Thoracic aorta (tissue), 2 donors: Measurements from ENCODE around the gene FCN3. TPM values are rescaled to one million over a fixed set of nuclear protein-coding genes. Genes with fewer than 3 reads are reported as not detected.

Experiments
- ATAC-seq: fragments of 150-250 bp; one replicate; pipeline ENCODE4 v1.8.0; 2017; ENCODE audit warnings: low read depth; ENCODE audit not compliant: insufficient number of reproducible peaks, low FRiP score
- DNase-seq: peaks from one replicate; pipeline ENCODE4 v3.0.0-alpha.2; 2020; ENCODE audit warnings: low spot score
- H3K27ac ChIP-seq, 2 donors: fragments of 200-600 bp; sonication (generic); 1 replicate in 1 of 2; 2 replicates in 1 of 2; pipeline ENCODE4 v1.5.1; 2016; ENCODE audit warnings: mild to moderate bottlenecking in 2 of 2, moderate library complexity in 2 of 2
- H3K27me3 ChIP-seq: fragments of 200-600 bp; sonication (generic); replicated peaks from 2 replicates; pipeline ENCODE4 v1.6.0; 2016; ENCODE audit warnings: mild to moderate bottlenecking; ENCODE audit not compliant: insufficient read depth
- H3K36me3 ChIP-seq: fragments of 200-600 bp; sonication (generic); one replicate; pipeline ENCODE4 v1.5.1; 2016
- H3K4me1 ChIP-seq, 2 donors: fragments of 200-600 bp; sonication (generic); 1 replicate in 1 of 2; 2 replicates in 1 of 2; pipeline versions ENCODE4 v1.5.1 to v1.6.0; 2016; ENCODE audit warnings: low read depth in 2 of 2, mild to moderate bottlenecking in 1 of 2; ENCODE audit not compliant: control insufficient read depth in 1 of 2
- H3K4me3 ChIP-seq: fragments of 200-600 bp; sonication (generic); 2 replicates; pipeline ENCODE4 v1.5.1; 2016; ENCODE audit warnings: mild to moderate bottlenecking
- H3K9me3 ChIP-seq: fragments of 200-600 bp; sonication (generic); 2 replicates; pipeline ENCODE4 v1.5.1; 2016
- CTCF ChIP-seq: fragments of 200-600 bp; sonication (generic); IDR thresholded peaks from one replicate; pipeline ENCODE4 v1.5.1; 2019; ENCODE audit warnings: antibody characterized with exemption
- total RNA-seq, 2 donors: library from RNA; depleted of rRNA; stranded (reverse); fragments of >200 nt; gene quantifications; one replicate each; pipeline versions ENCODE4 v1.1.0 to v1.2.3, GENCODE V29; 2016

FCN3 gene
- total RNA-seq, 2 donors from 2014 or later, result 3.5 to 4.5 TPM

- H3K4me1 ChIP-seq, result peaks cover 17 to 22% of the 10 kb centered on the region in 2 donors
Observed at GRCh38 chr1:27414091-27414490, 39.5 kb upstream of the FCN3 start.

GRCh38 chr1:27413004-27413403, 38.4 kb upstream of the FCN3 start:
- ATAC-seq, result no peak
- no peak overlapping the region for H3K27ac ChIP-seq
- peaks cover 81% of the 10 kb centered on the region for H3K36me3 ChIP-seq

More at GRCh38 chr1:27414091-27414490, 39.5 kb upstream of the FCN3 start:
- no peak for DNase-seq
- peaks cover 75% of the 10 kb centered on the region for H3K36me3 ChIP-seq
- no peaks in the 10 kb centered on the region for H3K9me3 ChIP-seq
- TF ChIP-seq CTCF, result no peak
- ATAC-seq, result no peak
- H3K4me3 ChIP-seq, result no peak overlapping the region
- H3K27ac ChIP-seq, result no peak overlapping the region
- H3K27me3 ChIP-seq, result no peaks in the 10 kb centered on the region

GRCh38 chr1:27412502-27412901, 37.9 kb upstream of the FCN3 start:
- no peak for ATAC-seq
- no peak for TF ChIP-seq CTCF
- peaks cover 81% of the 10 kb centered on the region for H3K36me3 ChIP-seq
- no peaks in the 10 kb centered on the region for H3K9me3 ChIP-seq
- no peak for DNase-seq
- H3K4me1 ChIP-seq, result peaks cover 3 to 6% of the 10 kb centered on the region in 2 donors
- H3K4me3 ChIP-seq, result no peak overlapping the region
- no peaks in the 10 kb centered on the region for H3K27me3 ChIP-seq
- H3K27ac ChIP-seq, result no peak overlapping the region

More at GRCh38 chr1:27413004-27413403, 38.4 kb upstream of the FCN3 start:
- no peaks in the 10 kb centered on the region for H3K27me3 ChIP-seq
- no peaks in the 10 kb centered on the region for H3K9me3 ChIP-seq
- TF ChIP-seq CTCF, result no peak
- no peak overlapping the region for H3K4me3 ChIP-seq
- H3K4me1 ChIP-seq, result peaks cover 6 to 11% of the 10 kb centered on the region in 2 donors
- DNase-seq, result no peak

- H3K36me3 ChIP-seq, result peaks cover 85% of the 10 kb centered on the region
- no peaks in the 10 kb centered on the region for H3K27me3 ChIP-seq
- H3K9me3 ChIP-seq, result no peaks in the 10 kb centered on the region
- DNase-seq (no peak), ATAC-seq (no peak)
- H3K4me1 ChIP-seq, result peaks cover 0 to 4% of the 10 kb centered on the region in 2 donors
- no peak for TF ChIP-seq CTCF
- no peak overlapping the region for H3K4me3 ChIP-seq
- H3K27ac ChIP-seq, result no peak overlapping the region
Observed at GRCh38 chr1:27410709-27411108, 36.1 kb upstream of the FCN3 start.

GRCh38 chr1:27409669-27410068, 35.0 kb upstream of the FCN3 start:
- Histone ChIP-seq H3K27ac (no peak overlapping the region), H3K36me3 (peaks cover 76% of the 10 kb centered on the region), H3K4me3 (no peak overlapping the region), H3K9me3 (no peaks in the 10 kb centered on the region), H3K4me1 (peaks cover 9 to 14% of the 10 kb centered on the region in 2 donors), H3K27me3 (no peaks in the 10 kb centered on the region)
- no peak for ATAC-seq
- no peak for TF ChIP-seq CTCF
- DNase-seq, result no peak
